Body of pancreas (tissue), 4 donors: ENCODE measurements around the gene IL2RA.

Experiments
- CTCF ChIP-seq, 7 experiments: fragments of 450-650 bp in 4 of 7; fragments of 200-600 bp in 3 of 7; sonication (generic) in 3 of 7; IDR thresholded peaks; one replicate each; pipeline ENCODE4 v1.5.1; 2016 to 2019; ENCODE audit warnings: antibody characterized with exemption in 7 of 7
- POLR2A ChIP-seq, 3 donors: fragments of 450-650 bp; IDR thresholded peaks; one replicate each; pipeline ENCODE4 v1.6.1; 2016; ENCODE audit warnings: antibody characterized with exemption in 3 of 3, mild to moderate bottlenecking in 2 of 3

GRCh38 chr10:5985029-5985428 is 77.1 kb downstream of the IL2RA start:
- TF ChIP-seq POLR2A (IDR thresholded peaks at IDR 0.05) (no peak), CTCF (IDR thresholded peaks at IDR 0.05) (no peak)
